Measurements from ENCODE around the gene GMDS. TPM values are rescaled to one million over a fixed set of nuclear protein-coding genes. Genes with fewer than 3 reads are reported as not detected.

GMDS gene
- total and polyA plus RNA-seq, 2 of the 13 experiments (the other 11 are each of a cell fraction or from before 2014, with no cell fraction given) = 64.4 to 112 TPM

GRCh38 chr6:2228392-2228791 is 17.0 kb downstream of the GMDS start:
- Histone ChIP-seq H3K9me3 (ENCODE audit: low read length) (no peaks in the 10 kb centered on the region), H3K27ac (ENCODE audit: extremely low read length, insufficient read depth, low read length) (peak overlapping the region; percentile 58), H3K79me2 (ENCODE audit: insufficient read depth, low read length) (peaks cover 90% of the 10 kb centered on the region), H3K4me1 (ENCODE audit: insufficient read depth, low read length) (peaks cover 98% of the 10 kb centered on the region), H3K36me3 (replicated peaks in 1 of 2; ENCODE audit: control insufficient read depth in 1 of 2, insufficient read depth in 2 of 2, low read length in 2 of 2) (peaks cover 0 to 5% of the 10 kb centered on the region in 2 experiments; a peak in 2 of 5 replicates), H4K20me1 (ENCODE audit: insufficient read depth, low read length) (no peaks in the 10 kb centered on the region; the same call in 1 of the 2 replicates), H3K27me3 (ENCODE audit: control insufficient read depth in 1 of 2, insufficient read depth in 2 of 2, low read length in 2 of 2) (no peaks in the 10 kb centered on the region), H3K4me3 (replicated peaks in 1 of 3; ENCODE audit: insufficient read depth in 1 of 3, low read depth in 2 of 3, low read length in 3 of 3) (no peak overlapping the region), H2AFZ (ENCODE audit: low read length) (no peak overlapping the region), H3K4me2 (ENCODE audit: low read depth, low read length) (0 out of 2 replicates have a peak overlapping the region, but pooled peaks have one; percentile 50), H3K9ac (ENCODE audit: insufficient read depth, low read depth, low read length) (no peak overlapping the region)
- ChIA-PET CTCF (ENCODE audit: low intra/inter-chr PET ratio, low total read pairs) (no interaction called here), POLR2A (interaction anchor here (1.4 to 1.7 kb wide), 2 partner anchors 9 to 18 kb away, joined by 4 to 5 read pairs; no protein-coding TSS in a partner anchor)
- intact Hi-C loops (cut with micrococcal nuclease; ENCODE audit: unreplicated experiment) (loop anchor here (5.0 kb wide), 1 partner anchor 66 kb away; no protein-coding TSS in a partner anchor), in situ Hi-C loops (cut with HindIII; ENCODE audit: extremely low pct_ligation_motif_present, low pct_unique_long_range_greater_than_20kb) (no loop called here)
- ATAC-seq (no peak), FAIRE-seq (no peak), DNase-seq (ENCODE audit: low spot score) (no peak)
- no TSS peak for BruUV-seq (replicated peaks)
- TF ChIP-seq ZC3H13 (CRISPR knock-in tag; IDR thresholded peaks at IDR 0.05) (no peak), ZNF547 (CRISPR knock-in tag; IDR thresholded peaks at IDR 0.05) (0 out of 2 replicates have a peak, but pooled peaks have one; percentile 40), NFRKB (IDR thresholded peaks at IDR 0.05) (no peak), ZNF44 (CRISPR knock-in tag; IDR thresholded peaks at IDR 0.05) (0 out of 2 replicates have a peak, but pooled peaks have one; percentile 76), KDM2A (CRISPR knock-in tag; IDR thresholded peaks at IDR 0.05; ENCODE audit: borderline replicate concordance, low read depth) (no peak), TARDBP (CRISPR knock-in tag; IDR thresholded peaks at IDR 0.05) (0 out of 2 replicates have a peak, but pooled peaks have one; percentile 7), ZNF33B (CRISPR knock-in tag; IDR thresholded peaks at IDR 0.05) (0 out of 2 replicates have a peak, but pooled peaks have one; percentile 44), ATF1 (CRISPR knock-in tag; IDR thresholded peaks at IDR 0.05) (no peak), ZNF703 (CRISPR knock-in tag; IDR thresholded peaks at IDR 0.05; ENCODE audit: borderline replicate concordance) (no peak), ZNF136 (CRISPR knock-in tag; IDR thresholded peaks at IDR 0.05; ENCODE audit: low read depth) (0 out of 2 replicates have a peak, but pooled peaks have one; percentile 83), HOXA5 (CRISPR knock-in tag; IDR thresholded peaks at IDR 0.05) (no peak), ZNF34 (CRISPR knock-in tag; IDR thresholded peaks at IDR 0.05; ENCODE audit: borderline replicate concordance) (no peak), GLI4 (CRISPR knock-in tag; IDR thresholded peaks at IDR 0.05; ENCODE audit: borderline replicate concordance) (0 out of 2 replicates have a peak, but pooled peaks have one; percentile 37), ZNF296 (CRISPR knock-in tag; conservative IDR thresholded peaks at IDR 0.05) (no peak), ZNF749 (CRISPR knock-in tag; IDR thresholded peaks at IDR 0.05; ENCODE audit: borderline replicate concordance) (no peak), ATF3 (CRISPR knock-in tag; IDR thresholded peaks at IDR 0.05) (no peak), WIZ (CRISPR knock-in tag; IDR thresholded peaks at IDR 0.05) (no peak), JDP2 (CRISPR knock-in tag; IDR thresholded peaks at IDR 0.05; ENCODE audit: borderline replicate concordance) (no peak), NFE2L2 (IDR thresholded peaks at IDR 0.05; ENCODE audit: low read length) (no peak), ZNF205 (CRISPR knock-in tag; IDR thresholded peaks at IDR 0.05) (no peak), ZNF274 (CRISPR knock-in tag; IDR thresholded peaks at IDR 0.05) (no peak)
- 89% methylated on average over 2 of the region's 2 CpGs for WGBS (ENCODE audit: low lambda C conversion rate)
